K562 (cell line): ENCODE data around the gene HOXB7. TPM values are rescaled to one million over a fixed set of nuclear protein-coding genes. Genes with fewer than 3 reads are reported as not detected.
A peak's percentile ranks its signal among the peaks of the same experiment; 100 is the strongest.

Source experiments
- DNMT1 ChIP-seq: fragments of 450-650 bp; IDR thresholded peaks from 2 replicates; pipeline ENCODE4 v1.6.1; 2016; ENCODE audit warnings: antibody characterized with exemption, mild to moderate bottlenecking
- EP400 ChIP-seq: fragments of 450-650 bp; IDR thresholded peaks from 2 replicates; pipeline ENCODE4 v1.6.1; 2017; ENCODE audit warnings: antibody characterized with exemption, mild to moderate bottlenecking, moderate library complexity
- FOXP1 ChIP-seq: sonication (generic); formaldehyde crosslinking; IDR thresholded peaks from 2 replicates; pipeline ENCODE4 v1.8.0; 2022; ENCODE audit warnings: mild to moderate bottlenecking, missing genetic modification reagents
- GTF2F1 ChIP-seq: IDR thresholded peaks from 2 replicates; pipeline ENCODE4 v1.6.1; 2011; ENCODE audit warnings: low read depth, low read length, improper control_type of control experiment
- KAT7 ChIP-seq: sonication (generic); formaldehyde crosslinking; IDR thresholded peaks from 2 replicates; pipeline ENCODE4 v1.8.0; 2022; ENCODE audit warnings: missing genetic modification reagents, mild to moderate bottlenecking, borderline replicate concordance
- KDM2B ChIP-seq: fragments of 250-450 bp; sonication (Bioruptor Pico); IDR thresholded peaks from 2 replicates; pipeline ENCODE4 v1.8.0; 2021; ENCODE audit warnings: mild to moderate bottlenecking, moderate library complexity
- NR1H2 ChIP-seq: sonication (generic); formaldehyde crosslinking; IDR thresholded peaks from 2 replicates; pipeline ENCODE4 v1.4.0; 2020; ENCODE audit warnings: mild to moderate bottlenecking, missing genetic modification reagents
- RBM15 ChIP-seq: fragments of 200-400 bp; formaldehyde crosslinking; IDR thresholded peaks from 2 replicates; pipeline ENCODE4 v1.6.1; 2018; ENCODE audit warnings: mild to moderate bottlenecking, low read length, moderate library complexity; ENCODE audit not compliant: insufficient read depth
- SMAD4 ChIP-seq: fragments of 250-450 bp; sonication (Bioruptor Pico); conservative IDR thresholded peaks from 2 replicates; pipeline ENCODE4 v1.8.0; 2021; ENCODE audit warnings: inconsistent platforms, mild to moderate bottlenecking, moderate library complexity
- YY1 ChIP-seq, 3 experiments: IDR thresholded peaks; 2 replicates each; pipeline ENCODE4 v1.6.1; 2011; ENCODE audit warnings: low read length in 2 of 3, mild to moderate bottlenecking in 2 of 3, moderate library complexity in 2 of 3, borderline replicate concordance in 1 of 3, control low read depth in 1 of 3, low read depth in 1 of 3; ENCODE audit not compliant: insufficient read depth in 3 of 3, insufficient replicate concordance in 2 of 3, control insufficient read depth in 1 of 3, insufficient read length in 1 of 3; ENCODE audit errors: extremely low read depth in 1 of 3
- ZNF121 ChIP-seq: sonication (generic); formaldehyde crosslinking; conservative IDR thresholded peaks from 2 replicates; pipeline ENCODE4 v1.8.0; 2022; ENCODE audit warnings: missing genetic modification reagents
- ZNF23 ChIP-seq: fragments of 250-450 bp; sonication (Bioruptor Pico); IDR thresholded peaks from 2 replicates; pipeline ENCODE4 v1.4.0; 2020; ENCODE audit warnings: mild to moderate bottlenecking
- ZNF282 ChIP-seq: sonication (generic); formaldehyde crosslinking; IDR thresholded peaks from 2 replicates; pipeline ENCODE4 v1.8.1; 2023; ENCODE audit warnings: missing genetic modification reagents
- ZNF766 ChIP-seq: fragments of 200-800 bp; sonication (Bioruptor generic); conservative IDR thresholded peaks from 2 replicates; pipeline ENCODE4 v1.6.1; 2016; ENCODE audit warnings: missing genetic modification characterization, missing compliant biosample characterization
- polyA plus RNA-seq, 8 experiments: library from polyadenylated mRNA; depleted of rRNA in 4 of 8; stranded (reverse) in 5 of 8; unstranded in 3 of 8; fragments of >200 nt; fragmentation: Nextera tagmentation in 2 of 8; fragmentation: Illumina TruSeq in 1 of 8; extraction: Ambion mirVana in 2 of 8; extraction: Trizol in 1 of 8; gene quantifications; 2 replicates each; pipeline versions ENCODE4 v1.2.1 to v1.2.3, GENCODE V29; 2011 to 2014; ENCODE audit warnings: inconsistent platforms in 1 of 8, missing spikeins in 1 of 8
- total RNA-seq, 7 experiments: library from RNA; depleted of rRNA in 6 of 7; stranded (reverse); fragments of >200 nt in 6 of 7; fragmentation: Illumina TruSeq in 2 of 7; extraction: Trizol in 2 of 7; gene quantifications; 2 replicates each; pipeline versions ENCODE4 v1.2.1 to v1.2.3, GENCODE V29; 2011 to 2021; ENCODE audit warnings: low replicate concordance in 1 of 7
- TF ChIP-seq, protein P1 (sequence below): fragments of 250-450 bp; sonication (Bioruptor Pico); IDR thresholded peaks from 2 replicates; pipeline ENCODE4 v1.4.0; 2020; ENCODE audit warnings: borderline replicate concordance
- TF ChIP-seq, protein P2 (sequence below): fragments of 450-650 bp; IDR thresholded peaks from 2 replicates; pipeline ENCODE4 v1.6.1; 2017; ENCODE audit warnings: antibody characterized with exemption, mild to moderate bottlenecking
- TF ChIP-seq, protein P3 (sequence below), 2 experiments: IDR thresholded peaks; 2 replicates each; pipeline ENCODE4 v1.6.1; 2011; ENCODE audit warnings: borderline replicate concordance in 1 of 2, control low read depth in 1 of 2, low read depth in 1 of 2, low read length in 1 of 2, mild to moderate bottlenecking in 1 of 2, mixed read lengths in 1 of 2, moderate library complexity in 1 of 2; ENCODE audit not compliant: insufficient read depth in 1 of 2, insufficient read length in 1 of 2, poor library complexity in 1 of 2, severe bottlenecking in 1 of 2; ENCODE audit errors: extremely low read depth in 1 of 2
- TF ChIP-seq, protein P4 (sequence below): sonication (generic); formaldehyde crosslinking; IDR thresholded peaks from 2 replicates; pipeline ENCODE4 v1.8.1; 2022; ENCODE audit warnings: missing genetic modification reagents

Gene HOXB7
- total and polyA plus RNA-seq, 9 of the 15 experiments (the other 6 are each of a cell fraction or from before 2014, with no cell fraction given) = 5.5 to 16.7 (median 8.3) TPM

DNA sequence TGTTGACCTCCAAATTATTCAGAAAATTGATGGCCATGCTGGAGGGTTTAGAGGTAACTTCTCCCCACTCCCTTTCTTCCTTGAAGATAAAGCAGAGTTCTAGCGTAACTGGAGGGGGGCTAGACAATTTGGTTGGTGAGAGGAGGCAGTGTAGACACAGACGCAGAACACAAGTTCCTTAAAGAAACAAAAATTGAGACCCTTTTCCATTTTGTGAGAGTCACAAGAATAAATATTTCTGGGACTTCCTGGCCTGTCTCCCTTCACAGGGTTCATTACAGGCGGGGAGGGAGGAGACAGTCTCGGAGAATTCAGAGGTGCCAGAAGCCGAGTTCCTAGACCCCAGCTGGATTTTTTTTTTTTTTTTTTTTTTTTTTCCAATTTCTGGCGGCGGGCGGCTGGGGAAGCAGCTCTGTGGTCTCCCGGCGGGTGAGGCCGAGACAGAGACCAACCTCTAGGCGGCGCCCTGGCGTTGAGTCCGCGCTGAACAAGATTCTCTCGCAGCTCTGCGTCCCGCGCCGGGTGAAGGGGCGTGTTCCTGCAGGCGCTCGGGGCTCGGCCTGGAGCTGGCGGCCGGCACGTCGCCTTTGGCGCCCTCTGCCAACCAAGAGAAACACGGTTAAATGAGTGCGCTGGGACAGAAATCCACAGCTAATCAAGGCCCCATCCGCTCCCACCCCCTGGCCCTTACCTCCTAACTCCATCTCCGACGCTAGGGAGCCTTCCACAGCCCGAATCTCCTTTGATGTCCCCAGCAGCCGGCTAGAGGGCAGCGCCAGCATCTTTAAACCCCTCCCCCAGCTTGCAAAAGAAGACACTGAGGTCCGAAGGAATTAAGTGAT, 25.6 kb upstream of the HOXB7 start (continued):
- TF ChIP-seq ZNF766 (CRISPR knock-in tag) (0 out of 2 replicates have a peak, but pooled peaks have one; percentile 47), GTF2F1 (no peak), ZNF121 (CRISPR knock-in tag) (no peak), ZNF282 (CRISPR knock-in tag) (no peak), KDM2B (CRISPR knock-in tag) (no peak), DNMT1 (no peak), ZNF23 (CRISPR knock-in tag) (no peak), KAT7 (CRISPR knock-in tag) (0 out of 2 replicates have a peak, but pooled peaks have one; percentile 66), RBM15 (no peak), NR1H2 (CRISPR knock-in tag) (no peak), EP400 (no peak; the same call in 1 of the 2 replicates), YY1 (IDR thresholded peaks at IDR 0.05; ENCODE audit: borderline replicate concordance in 1 of 3, control insufficient read depth in 1 of 3, extremely low read depth in 1 of 3, insufficient read depth in 3 of 3, insufficient read length in 1 of 3, insufficient replicate concordance in 2 of 3, low read depth in 1 of 3, low read length in 2 of 3) (peak in 2 of 3 experiments; percentile 30 to 69), FOXP1 (no peak), SMAD4 (peak; percentile 86)
- TF ChIP-seq, protein P1, sequence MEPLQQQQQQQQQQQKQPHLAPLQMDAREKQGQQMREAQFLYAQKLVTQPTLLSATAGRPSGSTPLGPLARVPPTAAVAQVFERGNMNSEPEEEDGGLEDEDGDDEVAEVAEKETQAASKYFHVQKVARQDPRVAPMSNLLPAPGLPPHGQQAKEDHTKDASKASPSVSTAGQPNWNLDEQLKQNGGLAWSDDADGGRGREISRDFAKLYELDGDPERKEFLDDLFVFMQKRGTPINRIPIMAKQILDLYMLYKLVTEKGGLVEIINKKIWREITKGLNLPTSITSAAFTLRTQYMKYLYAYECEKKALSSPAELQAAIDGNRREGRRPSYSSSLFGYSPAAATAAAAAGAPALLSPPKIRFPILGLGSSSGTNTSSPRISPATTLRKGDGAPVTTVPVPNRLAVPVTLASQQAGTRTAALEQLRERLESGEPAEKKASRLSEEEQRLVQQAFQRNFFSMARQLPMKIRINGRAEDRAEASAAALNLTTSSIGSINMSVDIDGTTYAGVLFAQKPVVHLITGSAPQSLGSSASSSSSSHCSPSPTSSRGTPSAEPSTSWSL (CRISPR knock-in tag) = no peak
- TF ChIP-seq, protein P2, sequence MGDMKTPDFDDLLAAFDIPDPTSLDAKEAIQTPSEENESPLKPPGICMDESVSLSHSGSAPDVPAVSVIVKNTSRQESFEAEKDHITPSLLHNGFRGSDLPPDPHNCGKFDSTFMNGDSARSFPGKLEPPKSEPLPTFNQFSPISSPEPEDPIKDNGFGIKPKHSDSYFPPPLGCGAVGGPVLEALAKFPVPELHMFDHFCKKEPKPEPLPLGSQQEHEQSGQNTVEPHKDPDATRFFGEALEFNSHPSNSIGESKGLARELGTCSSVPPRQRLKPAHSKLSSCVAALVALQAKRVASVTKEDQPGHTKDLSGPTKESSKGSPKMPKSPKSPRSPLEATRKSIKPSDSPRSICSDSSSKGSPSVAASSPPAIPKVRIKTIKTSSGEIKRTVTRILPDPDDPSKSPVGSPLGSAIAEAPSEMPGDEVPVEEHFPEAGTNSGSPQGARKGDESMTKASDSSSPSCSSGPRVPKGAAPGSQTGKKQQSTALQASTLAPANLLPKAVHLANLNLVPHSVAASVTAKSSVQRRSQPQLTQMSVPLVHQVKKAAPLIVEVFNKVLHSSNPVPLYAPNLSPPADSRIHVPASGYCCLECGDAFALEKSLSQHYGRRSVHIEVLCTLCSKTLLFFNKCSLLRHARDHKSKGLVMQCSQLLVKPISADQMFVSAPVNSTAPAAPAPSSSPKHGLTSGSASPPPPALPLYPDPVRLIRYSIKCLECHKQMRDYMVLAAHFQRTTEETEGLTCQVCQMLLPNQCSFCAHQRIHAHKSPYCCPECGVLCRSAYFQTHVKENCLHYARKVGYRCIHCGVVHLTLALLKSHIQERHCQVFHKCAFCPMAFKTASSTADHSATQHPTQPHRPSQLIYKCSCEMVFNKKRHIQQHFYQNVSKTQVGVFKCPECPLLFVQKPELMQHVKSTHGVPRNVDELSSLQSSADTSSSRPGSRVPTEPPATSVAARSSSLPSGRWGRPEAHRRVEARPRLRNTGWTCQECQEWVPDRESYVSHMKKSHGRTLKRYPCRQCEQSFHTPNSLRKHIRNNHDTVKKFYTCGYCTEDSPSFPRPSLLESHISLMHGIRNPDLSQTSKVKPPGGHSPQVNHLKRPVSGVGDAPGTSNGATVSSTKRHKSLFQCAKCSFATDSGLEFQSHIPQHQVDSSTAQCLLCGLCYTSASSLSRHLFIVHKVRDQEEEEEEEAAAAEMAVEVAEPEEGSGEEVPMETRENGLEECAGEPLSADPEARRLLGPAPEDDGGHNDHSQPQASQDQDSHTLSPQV = peak; percentile 72
- TF ChIP-seq, protein P3, sequence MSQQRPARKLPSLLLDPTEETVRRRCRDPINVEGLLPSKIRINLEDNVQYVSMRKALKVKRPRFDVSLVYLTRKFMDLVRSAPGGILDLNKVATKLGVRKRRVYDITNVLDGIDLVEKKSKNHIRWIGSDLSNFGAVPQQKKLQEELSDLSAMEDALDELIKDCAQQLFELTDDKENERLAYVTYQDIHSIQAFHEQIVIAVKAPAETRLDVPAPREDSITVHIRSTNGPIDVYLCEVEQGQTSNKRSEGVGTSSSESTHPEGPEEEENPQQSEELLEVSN (IDR thresholded peaks at IDR 0.05; ENCODE audit: borderline replicate concordance in 1 of 2, extremely low read depth in 1 of 2, insufficient read depth in 1 of 2, insufficient read length in 1 of 2, low read depth in 1 of 2, low read length in 1 of 2, poor library complexity in 1 of 2, severe bottlenecking in 1 of 2) = peak; percentile 35 to 89
- TF ChIP-seq, protein P4, sequence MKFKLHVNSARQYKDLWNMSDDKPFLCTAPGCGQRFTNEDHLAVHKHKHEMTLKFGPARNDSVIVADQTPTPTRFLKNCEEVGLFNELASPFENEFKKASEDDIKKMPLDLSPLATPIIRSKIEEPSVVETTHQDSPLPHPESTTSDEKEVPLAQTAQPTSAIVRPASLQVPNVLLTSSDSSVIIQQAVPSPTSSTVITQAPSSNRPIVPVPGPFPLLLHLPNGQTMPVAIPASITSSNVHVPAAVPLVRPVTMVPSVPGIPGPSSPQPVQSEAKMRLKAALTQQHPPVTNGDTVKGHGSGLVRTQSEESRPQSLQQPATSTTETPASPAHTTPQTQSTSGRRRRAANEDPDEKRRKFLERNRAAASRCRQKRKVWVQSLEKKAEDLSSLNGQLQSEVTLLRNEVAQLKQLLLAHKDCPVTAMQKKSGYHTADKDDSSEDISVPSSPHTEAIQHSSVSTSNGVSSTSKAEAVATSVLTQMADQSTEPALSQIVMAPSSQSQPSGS (CRISPR knock-in tag) = no peak
